HEK293T (cell line): ENCODE data around the gene CD83.

Experiments used
- ARNT ChIP-seq: fragments of 450-650 bp; IDR thresholded peaks from 2 replicates; pipeline ENCODE4 v1.6.1; 2017; ENCODE audit warnings: mild to moderate bottlenecking
- BHLHE40 ChIP-seq: fragments of 450-650 bp; IDR thresholded peaks from 2 replicates; pipeline ENCODE4 v1.6.1; 2016; ENCODE audit warnings: mild to moderate bottlenecking, moderate library complexity, borderline replicate concordance
- ELF4 ChIP-seq: fragments of 450-650 bp; IDR thresholded peaks from 2 replicates; pipeline ENCODE4 v1.6.1; 2017; ENCODE audit warnings: antibody characterized with exemption
- FOXA1 ChIP-seq: fragments of 450-650 bp; IDR thresholded peaks from 2 replicates; pipeline ENCODE4 v1.6.1; 2016; ENCODE audit warnings: mild to moderate bottlenecking
- FOXK2 ChIP-seq: fragments of 450-650 bp; IDR thresholded peaks from 2 replicates; pipeline ENCODE4 v1.6.1; 2016; ENCODE audit warnings: mild to moderate bottlenecking
- FOXM1 ChIP-seq: fragments of 450-650 bp; IDR thresholded peaks from 2 replicates; pipeline ENCODE4 v1.6.1; 2017; ENCODE audit warnings: mild to moderate bottlenecking, borderline replicate concordance
- HDGF ChIP-seq: fragments of 450-650 bp; IDR thresholded peaks from 2 replicates; pipeline ENCODE4 v1.6.1; 2017; ENCODE audit warnings: antibody characterized with exemption, borderline replicate concordance
- SP1 ChIP-seq: fragments of 450-650 bp; IDR thresholded peaks from 2 replicates; pipeline ENCODE4 v1.6.1; 2017
- TARDBP ChIP-seq: fragments of 450-650 bp; IDR thresholded peaks from 2 replicates; pipeline ENCODE4 v1.6.1; 2016
- ZNF384 ChIP-seq: fragments of 450-650 bp; IDR thresholded peaks from 2 replicates; pipeline ENCODE4 v1.6.1; 2016

- TF ChIP-seq ZNF384 (no peak), HDGF (no peak), SP1 (no peak), ELF4 (no peak), TARDBP (no peak), ARNT (no peak), FOXK2 (no peak), FOXM1 (no peak), BHLHE40 (no peak), FOXA1 (no peak)
Observed at GRCh38 chr6:14108571-14109410, 8.8 kb upstream of the CD83 start.
